ENCODE data around the gene TENM4. TPM values are rescaled to one million over a fixed set of nuclear protein-coding genes. Genes with fewer than 3 reads are reported as not detected.

Gene TENM4
- total RNA-seq, 4 donors from 2014 or later: 0.02 to 0.82 (median 0.23) TPM

DNA sequence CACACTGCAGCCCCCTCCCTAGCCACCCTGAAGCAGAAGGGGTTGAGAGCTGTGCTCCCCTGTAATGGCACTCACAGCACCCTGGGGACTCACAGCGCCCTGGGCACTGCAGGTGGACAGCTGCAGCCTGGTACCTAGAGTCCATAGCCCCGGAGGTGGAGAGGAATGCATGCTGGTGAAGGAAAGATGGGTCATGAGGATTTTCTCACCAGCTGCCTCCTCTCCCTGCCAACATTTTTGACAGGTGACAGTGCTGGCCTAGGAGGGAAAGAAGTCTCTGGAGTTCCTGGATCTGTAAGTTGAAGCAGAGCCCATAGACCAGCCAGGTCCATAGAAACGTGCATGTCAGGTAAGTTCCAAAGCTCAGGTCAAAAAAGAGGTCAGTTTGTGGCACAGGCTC is 330.5 kb downstream of the TENM4 start:
- Histone ChIP-seq H3K36me3 (no peaks in the 10 kb centered on the region), H3K27me3 (peaks cover 0 to 4% (median 0%) of the 10 kb centered on the region in 3 donors), H3K27ac (no peak overlapping the region), H3K9me3 (no peaks in the 10 kb centered on the region), H3K4me1 (no peaks in the 10 kb centered on the region), H3K4me3 (no peak overlapping the region)
- ATAC-seq (no peak), DNase-seq (no peak)
- in situ Hi-C loops (cut with MboI; ENCODE audit: low sequenced_read_pairs in 4 of 4) (loop anchor here in 1 of 4 donors (25.0 kb wide), 1 partner anchor 102 kb away; no protein-coding TSS in a partner anchor), intact Hi-C loops (cut with DNase I; ENCODE audit: low total_unique reads) (no loop called here)
- TF ChIP-seq POLR2A (IDR thresholded peaks at IDR 0.05) (no peak), CTCF (IDR thresholded peaks at IDR 0.05 in 4 of 5, conservative IDR thresholded peaks at IDR 0.05 in 1 of 5) (no peak)

GRCh38 chr11:79108851-79109250 is 332.0 kb downstream of the TENM4 start:
- DNase-seq (no peak), ATAC-seq (no peak)
- Histone ChIP-seq H3K4me1 (no peaks in the 10 kb centered on the region), H3K4me3 (no peak overlapping the region), H3K9me3 (no peaks in the 10 kb centered on the region), H3K27ac (no peak overlapping the region), H3K27me3 (peaks cover 0 to 4% (median 0%) of the 10 kb centered on the region in 3 donors), H3K36me3 (no peaks in the 10 kb centered on the region)
- intact Hi-C loops (cut with DNase I; ENCODE audit: low total_unique reads): no loop called here
- in situ Hi-C loops (cut with MboI; ENCODE audit: low sequenced_read_pairs in 4 of 4): loop anchor here in 1 of 4 donors (25.0 kb wide), 1 partner anchor 103 kb away; no protein-coding TSS in a partner anchor
- TF ChIP-seq POLR2A (IDR thresholded peaks at IDR 0.05): no peak
- TF ChIP-seq CTCF (IDR thresholded peaks at IDR 0.05 in 4 of 5, conservative IDR thresholded peaks at IDR 0.05 in 1 of 5): no peak

- Histone ChIP-seq H3K27me3 (peaks cover 0 to 4% (median 0%) of the 10 kb centered on the region in 3 donors), H3K4me1 (peaks cover 2 to 11% of the 10 kb centered on the region in 2 donors), H3K27ac (no peak overlapping the region), H3K4me3 (no peak overlapping the region), H3K9me3 (no peaks in the 10 kb centered on the region), H3K36me3 (no peaks in the 10 kb centered on the region)
- TF ChIP-seq CTCF (IDR thresholded peaks at IDR 0.05 in 4 of 5, conservative IDR thresholded peaks at IDR 0.05 in 1 of 5) (no peak), POLR2A (IDR thresholded peaks at IDR 0.05) (no peak)
- intact Hi-C loops (cut with DNase I; ENCODE audit: low total_unique reads) (no loop called here), in situ Hi-C loops (cut with MboI; ENCODE audit: low sequenced_read_pairs in 4 of 4) (loop anchor here in 1 of 4 donors (25.0 kb wide), 1 partner anchor 109 kb away; no protein-coding TSS in a partner anchor)
- ATAC-seq: no peak
- DNase-seq: no peak
Observed at GRCh38 chr11:79102840-79103239, 338.0 kb downstream of the TENM4 start.

DNA sequence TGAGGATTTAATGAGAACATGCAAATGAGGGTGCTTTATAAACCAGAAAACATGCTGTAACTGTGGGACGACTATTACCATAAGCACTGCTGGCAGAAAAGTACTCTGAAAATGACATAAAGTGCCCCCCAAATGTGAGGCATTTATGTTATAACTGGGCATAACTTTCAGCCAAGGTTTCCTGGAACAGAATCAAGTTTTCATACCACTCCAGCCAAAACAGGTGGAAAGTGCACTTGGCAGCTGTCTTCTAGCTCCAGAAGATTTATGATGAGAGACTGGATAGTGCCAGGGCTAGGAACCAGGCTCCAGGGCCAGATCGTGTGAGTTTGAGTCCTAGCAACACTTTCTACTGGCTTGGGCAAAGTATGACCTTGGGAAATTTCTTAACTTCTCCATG is 339.2 kb downstream of the TENM4 start:
- peak in 1 of 2 donors; percentile 20 for DNase-seq
- Histone ChIP-seq H3K27ac (no peak overlapping the region), H3K27me3 (peaks cover 0 to 4% (median 0%) of the 10 kb centered on the region in 3 donors), H3K4me1 (peaks cover 9 to 23% of the 10 kb centered on the region in 2 donors), H3K4me3 (no peak overlapping the region), H3K36me3 (no peaks in the 10 kb centered on the region), H3K9me3 (no peaks in the 10 kb centered on the region)
- no peak for TF ChIP-seq CTCF (IDR thresholded peaks at IDR 0.05 in 4 of 5, conservative IDR thresholded peaks at IDR 0.05 in 1 of 5)
- no peak for TF ChIP-seq POLR2A (IDR thresholded peaks at IDR 0.05)
- in situ Hi-C loops (cut with MboI; ENCODE audit: low sequenced_read_pairs in 4 of 4) (loop anchor here in 1 of 4 donors (25.0 kb wide), 1 partner anchor 111 kb away; no protein-coding TSS in a partner anchor), intact Hi-C loops (cut with DNase I; ENCODE audit: low total_unique reads) (no loop called here)
- peak; percentile 40 to 71 for ATAC-seq

Measured in gastrocnemius medialis (tissue), 4 donors.